SK-N-SH (cell line): ENCODE measurements around the gene CPVL.

Experiments used
- EP300 ChIP-seq, 2 experiments: IDR thresholded peaks; 2 replicates each; pipeline versions ENCODE4 v1.4.0 to v1.6.1; 2012; ENCODE audit warnings: borderline replicate concordance in 1 of 2, low read depth in 1 of 2, low read length in 1 of 2
- EZH2phosphoT487 ChIP-seq: fragments of 200-600 bp; sonication (generic); IDR thresholded peaks from 2 replicates; pipeline ENCODE4 v1.6.1; 2017; ENCODE audit warnings: low read depth, mixed run types, mild to moderate bottlenecking, antibody characterized with exemption, moderate library complexity, borderline replicate concordance
- MAX ChIP-seq: IDR thresholded peaks from 2 replicates; pipeline ENCODE4 v1.4.0; 2012; ENCODE audit warnings: low read depth
- NFIC ChIP-seq: IDR thresholded peaks from 2 replicates; pipeline ENCODE4 v1.4.0; 2012; ENCODE audit warnings: borderline replicate concordance
- RXRA ChIP-seq: IDR thresholded peaks from 2 replicates; pipeline ENCODE4 v1.4.0; 2012; ENCODE audit warnings: low read depth, mild to moderate bottlenecking, borderline replicate concordance
- TF ChIP-seq, protein P1 (sequence below): fragments of 200-600 bp; sonication (generic); IDR thresholded peaks from 2 replicates; pipeline ENCODE4 v1.6.1; 2017; ENCODE audit warnings: antibody characterized with exemption, mild to moderate bottlenecking, moderate library complexity

DNA sequence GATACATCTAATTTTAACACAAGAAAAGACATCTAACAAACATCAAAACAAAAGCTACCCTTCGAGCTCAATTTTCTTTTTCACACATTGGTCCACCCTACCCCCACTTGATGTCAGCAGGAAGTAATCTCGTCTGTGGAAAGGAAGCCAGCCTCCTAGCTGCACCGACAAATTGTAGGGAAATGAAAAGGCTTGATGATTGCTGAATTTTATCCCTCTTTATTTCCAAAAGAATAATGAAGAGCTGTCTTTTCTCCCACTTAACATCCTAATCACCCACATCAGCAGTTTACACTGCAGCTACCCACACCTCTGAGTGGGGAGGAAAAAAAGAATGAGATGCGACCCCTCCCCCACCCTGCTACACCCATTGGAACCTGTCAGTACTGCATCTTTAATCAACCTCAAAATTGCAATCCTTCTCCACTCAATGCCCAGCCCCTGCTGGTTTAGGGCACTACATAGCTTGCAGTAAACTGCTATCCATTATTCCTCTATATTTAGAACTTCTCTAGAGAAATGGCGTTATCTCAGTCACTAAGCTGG lies 10.6 kb upstream of the CPVL start:
- TF ChIP-seq, protein P1, sequence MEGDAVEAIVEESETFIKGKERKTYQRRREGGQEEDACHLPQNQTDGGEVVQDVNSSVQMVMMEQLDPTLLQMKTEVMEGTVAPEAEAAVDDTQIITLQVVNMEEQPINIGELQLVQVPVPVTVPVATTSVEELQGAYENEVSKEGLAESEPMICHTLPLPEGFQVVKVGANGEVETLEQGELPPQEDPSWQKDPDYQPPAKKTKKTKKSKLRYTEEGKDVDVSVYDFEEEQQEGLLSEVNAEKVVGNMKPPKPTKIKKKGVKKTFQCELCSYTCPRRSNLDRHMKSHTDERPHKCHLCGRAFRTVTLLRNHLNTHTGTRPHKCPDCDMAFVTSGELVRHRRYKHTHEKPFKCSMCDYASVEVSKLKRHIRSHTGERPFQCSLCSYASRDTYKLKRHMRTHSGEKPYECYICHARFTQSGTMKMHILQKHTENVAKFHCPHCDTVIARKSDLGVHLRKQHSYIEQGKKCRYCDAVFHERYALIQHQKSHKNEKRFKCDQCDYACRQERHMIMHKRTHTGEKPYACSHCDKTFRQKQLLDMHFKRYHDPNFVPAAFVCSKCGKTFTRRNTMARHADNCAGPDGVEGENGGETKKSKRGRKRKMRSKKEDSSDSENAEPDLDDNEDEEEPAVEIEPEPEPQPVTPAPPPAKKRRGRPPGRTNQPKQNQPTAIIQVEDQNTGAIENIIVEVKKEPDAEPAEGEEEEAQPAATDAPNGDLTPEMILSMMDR = no peak
- no peak for TF ChIP-seq MAX
- TF ChIP-seq EP300 (IDR thresholded peaks at IDR 0.05; ENCODE audit: borderline replicate concordance in 1 of 2, low read depth in 1 of 2, low read length in 1 of 2) = no peak
- no peak for TF ChIP-seq RXRA
- TF ChIP-seq EZH2phosphoT487 = no peak
- TF ChIP-seq NFIC = no peak
